ENCODE measurements around the gene ERP29.

Gene ERP29

DNA sequence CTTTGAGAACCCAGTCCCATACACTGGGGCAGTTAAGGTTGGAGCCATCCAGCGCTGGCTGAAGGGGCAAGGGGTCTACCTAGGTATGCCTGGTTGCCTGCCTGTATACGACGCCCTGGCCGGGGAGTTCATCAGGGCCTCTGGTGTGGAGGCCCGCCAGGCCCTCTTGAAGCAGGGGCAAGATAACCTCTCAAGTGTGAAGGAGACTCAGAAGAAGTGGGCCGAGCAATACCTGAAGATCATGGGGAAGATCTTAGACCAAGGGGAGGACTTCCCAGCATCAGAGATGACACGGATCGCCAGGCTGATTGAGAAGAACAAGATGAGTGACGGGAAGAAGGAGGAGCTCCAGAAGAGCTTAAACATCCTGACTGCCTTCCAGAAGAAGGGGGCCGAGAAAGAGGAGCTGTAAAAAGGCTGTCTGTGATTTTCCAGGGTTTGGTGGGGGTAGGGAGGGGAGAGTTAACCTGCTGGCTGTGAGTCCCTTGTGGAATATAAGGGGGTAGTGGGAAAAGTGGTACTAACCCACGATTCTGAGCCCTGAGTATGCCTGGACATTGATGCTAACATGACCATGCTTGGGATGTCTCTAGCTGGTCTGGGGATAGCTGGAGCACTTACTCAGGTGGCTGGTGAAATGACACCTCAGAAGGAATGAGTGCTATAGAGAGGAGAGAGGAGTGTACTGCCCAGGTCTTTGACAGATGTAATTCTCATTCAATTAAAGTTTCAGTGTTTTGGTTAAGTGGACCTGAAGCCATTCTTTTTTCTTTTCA lies 9.2 kb downstream of the ERP29 start:
- Histone ChIP-seq H3K4me3 (replicated peaks; ENCODE audit: low read depth, low read length) (no peak overlapping the region), H3K27me3 (replicated peaks; ENCODE audit: control insufficient read depth, insufficient read depth, low read length) (no peaks in the 10 kb centered on the region), H3K36me3 (ENCODE audit: control insufficient read depth, insufficient read depth, low read length) (peaks cover 14% of the 10 kb centered on the region)
- DNase-seq (ENCODE audit: extremely low read depth, insufficient read length): no peak
- TF ChIP-seq, protein P1, sequence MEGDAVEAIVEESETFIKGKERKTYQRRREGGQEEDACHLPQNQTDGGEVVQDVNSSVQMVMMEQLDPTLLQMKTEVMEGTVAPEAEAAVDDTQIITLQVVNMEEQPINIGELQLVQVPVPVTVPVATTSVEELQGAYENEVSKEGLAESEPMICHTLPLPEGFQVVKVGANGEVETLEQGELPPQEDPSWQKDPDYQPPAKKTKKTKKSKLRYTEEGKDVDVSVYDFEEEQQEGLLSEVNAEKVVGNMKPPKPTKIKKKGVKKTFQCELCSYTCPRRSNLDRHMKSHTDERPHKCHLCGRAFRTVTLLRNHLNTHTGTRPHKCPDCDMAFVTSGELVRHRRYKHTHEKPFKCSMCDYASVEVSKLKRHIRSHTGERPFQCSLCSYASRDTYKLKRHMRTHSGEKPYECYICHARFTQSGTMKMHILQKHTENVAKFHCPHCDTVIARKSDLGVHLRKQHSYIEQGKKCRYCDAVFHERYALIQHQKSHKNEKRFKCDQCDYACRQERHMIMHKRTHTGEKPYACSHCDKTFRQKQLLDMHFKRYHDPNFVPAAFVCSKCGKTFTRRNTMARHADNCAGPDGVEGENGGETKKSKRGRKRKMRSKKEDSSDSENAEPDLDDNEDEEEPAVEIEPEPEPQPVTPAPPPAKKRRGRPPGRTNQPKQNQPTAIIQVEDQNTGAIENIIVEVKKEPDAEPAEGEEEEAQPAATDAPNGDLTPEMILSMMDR (IDR thresholded peaks at IDR 0.05; ENCODE audit: insufficient read depth, low read length, poor library complexity, severe bottlenecking): no peak

DNA sequence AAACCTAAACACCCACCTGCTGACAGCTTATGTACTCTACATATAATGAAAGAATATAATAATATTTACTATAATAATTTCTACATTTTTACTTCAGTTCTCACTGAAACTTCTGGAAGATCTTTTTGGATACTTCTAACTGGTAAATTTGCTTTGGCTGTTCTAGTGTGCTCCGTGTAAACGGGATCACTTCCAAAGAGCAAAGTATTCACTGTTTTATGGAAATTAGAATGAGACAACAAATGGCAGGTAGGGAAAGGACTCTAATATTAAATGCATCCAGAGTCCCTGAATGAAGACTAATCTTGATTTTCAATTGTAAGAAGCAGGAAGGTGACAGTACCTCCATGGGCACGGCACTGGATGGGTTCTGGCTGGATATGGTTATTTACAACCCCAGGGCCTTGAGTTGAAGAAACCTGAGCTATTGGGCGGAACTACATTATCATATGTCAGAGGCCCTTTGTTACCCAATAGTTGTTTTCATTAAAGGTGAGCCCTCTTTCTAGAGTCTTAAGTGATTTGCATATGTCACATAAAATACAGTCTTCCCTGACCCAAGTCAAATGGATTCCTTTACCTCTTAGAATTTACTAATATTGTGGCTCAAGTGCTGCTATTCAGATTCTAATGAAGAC lies 10.7 kb downstream of the ERP29 start:
- no peaks in the 10 kb centered on the region for H3K27me3 ChIP-seq (replicated peaks; ENCODE audit: control insufficient read depth, insufficient read depth, low read length)
- no peak overlapping the region for H3K4me3 ChIP-seq (replicated peaks; ENCODE audit: low read depth, low read length)
- H3K36me3 ChIP-seq (ENCODE audit: control insufficient read depth, insufficient read depth, low read length): peaks cover 16% of the 10 kb centered on the region
- TF ChIP-seq, protein P1 (IDR thresholded peaks at IDR 0.05; ENCODE audit: insufficient read depth, low read length, poor library complexity, severe bottlenecking): no peak
- DNase-seq (ENCODE audit: extremely low read depth, insufficient read length): no peak

DNA sequence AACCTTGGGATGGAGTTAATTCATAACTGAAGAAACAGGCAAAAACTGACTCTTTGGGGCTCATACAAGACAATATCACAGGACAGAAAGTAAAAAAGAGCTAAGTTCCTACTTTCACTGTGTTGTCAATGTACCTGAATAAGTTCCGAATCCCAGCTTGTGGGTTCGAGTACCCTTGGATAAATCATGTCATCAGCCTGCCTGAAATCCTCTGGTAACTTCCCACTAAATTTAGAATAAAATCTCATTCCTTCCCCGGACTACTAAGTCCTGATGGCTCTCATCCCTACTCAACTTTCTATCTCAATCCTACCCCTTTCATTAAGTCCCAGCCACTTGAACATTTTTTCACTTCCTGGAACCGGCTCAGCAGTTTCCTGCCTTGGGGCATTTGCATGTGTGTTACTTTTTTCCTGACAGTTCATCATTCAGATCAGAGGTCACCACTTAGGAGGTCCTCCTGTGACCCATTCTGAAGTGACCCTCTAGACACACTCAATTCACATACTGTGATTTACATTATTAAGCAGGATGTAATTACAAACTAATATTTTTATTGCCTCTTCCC lies 12.7 kb downstream of the ERP29 start:
- TF ChIP-seq, protein P1 (IDR thresholded peaks at IDR 0.05; ENCODE audit: insufficient read depth, low read length, poor library complexity, severe bottlenecking): no peak
- H3K36me3 ChIP-seq (ENCODE audit: control insufficient read depth, insufficient read depth, low read length): peaks cover 15% of the 10 kb centered on the region

DNA sequence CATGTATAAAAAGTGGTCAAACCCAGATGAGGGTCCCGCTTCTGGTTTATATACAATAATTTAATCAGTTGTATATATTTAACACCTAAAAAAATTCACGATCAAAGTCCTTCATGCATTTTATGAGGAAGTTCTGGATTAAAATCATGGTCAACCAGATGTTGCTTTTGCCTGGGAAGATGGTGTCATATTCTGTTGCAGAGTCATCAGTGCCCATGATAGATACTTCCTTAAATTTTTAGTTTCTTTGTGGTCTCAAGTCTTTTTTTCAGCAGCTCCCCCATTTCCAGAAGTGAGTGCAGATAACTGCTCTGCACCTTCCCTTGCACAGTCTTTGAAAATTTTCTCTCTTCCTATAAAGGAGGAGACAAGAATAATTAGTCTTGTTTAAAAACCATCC lies 16.1 kb downstream of the ERP29 start:
- TF ChIP-seq, protein P1 (IDR thresholded peaks at IDR 0.05; ENCODE audit: insufficient read depth, low read length, poor library complexity, severe bottlenecking): no peak
- Histone ChIP-seq H3K27me3 (replicated peaks; ENCODE audit: control insufficient read depth, insufficient read depth, low read length) (no peaks in the 10 kb centered on the region), H3K4me3 (replicated peaks; ENCODE audit: low read depth, low read length) (no peak overlapping the region), H3K36me3 (ENCODE audit: control insufficient read depth, insufficient read depth, low read length) (peaks cover 13% of the 10 kb centered on the region)
- no peak for DNase-seq (ENCODE audit: extremely low read depth, insufficient read length)

More for the DNA sequence above, 12.7 kb downstream of the ERP29 start:
- no peak overlapping the region for H3K4me3 ChIP-seq (replicated peaks; ENCODE audit: low read depth, low read length)
- no peaks in the 10 kb centered on the region for H3K27me3 ChIP-seq (replicated peaks; ENCODE audit: control insufficient read depth, insufficient read depth, low read length)
- DNase-seq (ENCODE audit: extremely low read depth, insufficient read length): no peak

DNA sequence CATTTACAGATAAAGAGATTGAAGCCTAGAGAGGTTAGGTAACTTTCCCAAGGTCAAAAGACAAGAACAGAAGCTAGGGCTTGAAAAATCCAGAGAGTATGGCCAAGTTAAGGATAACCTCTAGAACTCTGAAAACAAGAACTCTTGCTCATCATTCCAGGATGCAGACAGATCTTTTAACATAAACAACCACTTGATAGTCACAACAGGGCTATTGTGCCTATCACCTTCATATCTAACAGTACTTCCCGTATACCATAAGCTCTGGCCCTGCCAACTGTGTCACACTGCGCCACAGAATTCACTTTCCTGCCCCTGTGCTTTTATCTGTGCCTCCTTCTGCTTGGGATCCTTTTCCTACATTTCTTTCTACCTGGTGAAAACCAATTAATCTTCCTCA lies 18.2 kb downstream of the ERP29 start:
- no peak overlapping the region for H3K4me3 ChIP-seq (replicated peaks; ENCODE audit: low read depth, low read length)
- H3K27me3 ChIP-seq (replicated peaks; ENCODE audit: control insufficient read depth, insufficient read depth, low read length): no peaks in the 10 kb centered on the region
- TF ChIP-seq, protein P1 (IDR thresholded peaks at IDR 0.05; ENCODE audit: insufficient read depth, low read length, poor library complexity, severe bottlenecking): no peak
- peaks cover 15% of the 10 kb centered on the region for H3K36me3 ChIP-seq (ENCODE audit: control insufficient read depth, insufficient read depth, low read length)
- no peak for DNase-seq (ENCODE audit: extremely low read depth, insufficient read length)
